ENCODE data around the gene DDX52.

The DDX52 gene

GRCh38 chr17:37592291-37592690 is 51.0 kb downstream of the DDX52 start:
- no peak for DNase-seq (ENCODE audit: low spot score)
- no peak for FAIRE-seq

- no peak for FAIRE-seq
Observed at GRCh38 chr17:37585066-37585465, 58.2 kb downstream of the DDX52 start.

GRCh38 chr17:37576281-37576680 is 67.0 kb downstream of the DDX52 start:
- FAIRE-seq (no peak), DNase-seq (ENCODE audit: low spot score) (no peak)

More at GRCh38 chr17:37585066-37585465, 58.2 kb downstream of the DDX52 start:
- no peak for DNase-seq (ENCODE audit: low spot score)

- DNase-seq (ENCODE audit: low spot score) (no peak), FAIRE-seq (no peak)
Observed at GRCh38 chr17:37574427-37574826, 68.8 kb downstream of the DDX52 start.

- no peak for FAIRE-seq
- DNase-seq (ENCODE audit: low spot score) = no peak
Observed at GRCh38 chr17:37571674-37572073, 71.6 kb downstream of the DDX52 start.

- DNase-seq (ENCODE audit: low spot score) (peak; percentile 77), FAIRE-seq (no peak)
Observed at GRCh38 chr17:37570527-37571093, 72.6 kb downstream of the DDX52 start.

- DNase-seq (ENCODE audit: low spot score) (no peak), FAIRE-seq (no peak)
Observed at GRCh38 chr17:37568350-37569053, 74.7 kb downstream of the DDX52 start.

GRCh38 chr17:37567538-37567937 is 75.7 kb downstream of the DDX52 start:
- no peak for DNase-seq (ENCODE audit: low spot score)
- no peak for FAIRE-seq

- no peak for DNase-seq (ENCODE audit: low spot score)
- no peak for FAIRE-seq
Observed at GRCh38 chr17:37567137-37567536, 76.1 kb downstream of the DDX52 start.

- no peak for DNase-seq (ENCODE audit: low spot score)
- FAIRE-seq = no peak
Observed at GRCh38 chr17:37564252-37564651, 79.0 kb downstream of the DDX52 start.

GRCh38 chr17:37562016-37562745 is 81.1 kb downstream of the DDX52 start:
- DNase-seq (ENCODE audit: low spot score) (no peak), FAIRE-seq (no peak)

Data from urothelium cell line (cell line).